ENCODE measurements around the gene MYEOV. TPM values are rescaled to one million over a fixed set of nuclear protein-coding genes. Genes with fewer than 3 reads are reported as not detected.
A peak's percentile ranks its signal among the peaks of the same experiment; 100 is the strongest.

The MYEOV gene
- polyA plus RNA-seq, 3 donors, result 0.03 TPM; not detected in 2

DNA sequence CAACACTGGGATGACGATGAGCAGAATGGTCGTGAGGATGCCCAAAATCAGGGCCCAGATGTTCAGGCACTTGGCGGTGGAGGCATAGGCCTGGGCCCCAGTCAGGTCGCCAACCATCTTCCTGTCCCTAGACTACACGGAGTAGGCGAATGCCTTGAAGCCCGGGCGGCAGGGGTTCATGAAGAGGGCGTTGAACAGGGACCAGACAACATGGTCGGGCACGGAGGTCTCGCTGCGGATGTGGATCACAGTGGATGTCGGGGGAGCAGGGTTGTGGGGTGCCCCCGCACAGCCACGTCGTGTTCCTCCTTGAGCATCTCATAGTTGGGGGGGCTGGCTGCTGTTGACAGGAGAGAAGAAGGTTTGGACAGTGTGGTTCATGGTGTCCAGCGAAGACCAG lies 9.5 kb downstream of the MYEOV start:
- Histone ChIP-seq H3K9ac (ENCODE audit: insufficient read depth, low read length, poor library complexity, severe bottlenecking) (no peak overlapping the region), H3K9me3 (replicated peaks in 1 of 2; ENCODE audit: control insufficient read depth in 1 of 2, insufficient read depth in 1 of 2, low read length in 2 of 2) (no peaks in the 10 kb centered on the region), H4K20me1 (ENCODE audit: insufficient read depth, low read length) (peaks cover 3% of the 10 kb centered on the region), H3K27ac (ENCODE audit: low read depth in 1 of 2, low read length in 2 of 2) (no peak overlapping the region), H3K27me3 (ENCODE audit: control insufficient read depth in 2 of 2, insufficient read depth in 2 of 2, low read length in 2 of 2) (peaks cover 0 to 11% of the 10 kb centered on the region in 2 donors), H3K79me2 (ENCODE audit: insufficient read depth, low read length) (no peaks in the 10 kb centered on the region), H3K4me2 (replicated peaks; ENCODE audit: extremely low read depth, low read length, poor library complexity, severe bottlenecking) (no peak overlapping the region), H3K4me1 (ENCODE audit: control insufficient read depth in 1 of 2, insufficient read depth in 2 of 2, low read length in 2 of 2) (peaks cover 29 to 33% of the 10 kb centered on the region in 2 donors), H2AFZ (ENCODE audit: insufficient read depth, low read depth, low read length, poor library complexity, severe bottlenecking) (no peak overlapping the region), H3K4me3 (replicated peaks in 1 of 3; ENCODE audit: low read depth in 2 of 3, low read length in 3 of 3) (no peak overlapping the region), H3K36me3 (replicated peaks in 1 of 2; ENCODE audit: control insufficient read depth in 1 of 2, insufficient read depth in 2 of 2, low read length in 2 of 2) (no peaks in the 10 kb centered on the region)
- Mint-ChIP-seq H3K4me3 (peak overlapping the region in 1 of 2 donors; percentile 3), H3K36me3 (peaks cover 0 to 6% of the 10 kb centered on the region in 2 donors), H3K27ac (no peak overlapping the region), H3K9me3 (peaks cover 0 to 2% (median 0%) of the 10 kb centered on the region in 7 donors), H3K27me3 (ENCODE audit: low read depth in 3 of 3) (peaks cover 33 to 49% (median 34%) of the 10 kb centered on the region in 3 donors), H3K4me1 (peaks cover 45% of the 10 kb centered on the region)
- intact Hi-C loops (cut with micrococcal nuclease), result no loop called here
- WGBS (ENCODE audit: insufficient coverage), result 97% methylated on average over 17 of the region's 18 CpGs
- TF ChIP-seq, protein P1, sequence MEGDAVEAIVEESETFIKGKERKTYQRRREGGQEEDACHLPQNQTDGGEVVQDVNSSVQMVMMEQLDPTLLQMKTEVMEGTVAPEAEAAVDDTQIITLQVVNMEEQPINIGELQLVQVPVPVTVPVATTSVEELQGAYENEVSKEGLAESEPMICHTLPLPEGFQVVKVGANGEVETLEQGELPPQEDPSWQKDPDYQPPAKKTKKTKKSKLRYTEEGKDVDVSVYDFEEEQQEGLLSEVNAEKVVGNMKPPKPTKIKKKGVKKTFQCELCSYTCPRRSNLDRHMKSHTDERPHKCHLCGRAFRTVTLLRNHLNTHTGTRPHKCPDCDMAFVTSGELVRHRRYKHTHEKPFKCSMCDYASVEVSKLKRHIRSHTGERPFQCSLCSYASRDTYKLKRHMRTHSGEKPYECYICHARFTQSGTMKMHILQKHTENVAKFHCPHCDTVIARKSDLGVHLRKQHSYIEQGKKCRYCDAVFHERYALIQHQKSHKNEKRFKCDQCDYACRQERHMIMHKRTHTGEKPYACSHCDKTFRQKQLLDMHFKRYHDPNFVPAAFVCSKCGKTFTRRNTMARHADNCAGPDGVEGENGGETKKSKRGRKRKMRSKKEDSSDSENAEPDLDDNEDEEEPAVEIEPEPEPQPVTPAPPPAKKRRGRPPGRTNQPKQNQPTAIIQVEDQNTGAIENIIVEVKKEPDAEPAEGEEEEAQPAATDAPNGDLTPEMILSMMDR (IDR thresholded peaks at IDR 0.05), result no peak
- DNase-seq, result no peak

DNA sequence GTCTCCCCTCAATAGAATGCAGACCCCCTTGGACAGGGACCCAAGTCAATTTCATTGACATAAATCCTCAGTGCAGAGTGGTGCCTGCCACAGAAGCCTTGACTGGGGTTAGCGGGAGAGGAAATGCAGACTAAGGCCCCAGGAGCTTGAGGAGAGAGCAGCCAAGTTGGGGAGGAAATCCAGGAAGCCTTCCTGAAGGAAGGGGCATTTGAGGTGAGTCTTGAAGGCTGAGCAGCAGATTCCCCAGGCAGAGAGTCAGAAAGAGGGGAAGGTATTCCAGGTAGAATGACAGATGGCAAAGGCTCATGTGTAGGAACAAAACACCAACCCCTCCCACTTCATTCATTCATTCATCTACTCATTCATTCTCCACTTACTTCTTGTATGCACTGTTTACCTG lies 10.3 kb downstream of the MYEOV start:
- peaks cover 0 to 9% of the 10 kb centered on the region in 2 donors for H3K27me3 ChIP-seq (ENCODE audit: control insufficient read depth in 2 of 2, insufficient read depth in 2 of 2, low read length in 2 of 2)
- H3K4me3 ChIP-seq (replicated peaks in 1 of 3; ENCODE audit: low read depth in 2 of 3, low read length in 3 of 3), result no peak overlapping the region
- H3K27ac ChIP-seq (ENCODE audit: low read depth in 1 of 2, low read length in 2 of 2), result no peak overlapping the region
- H3K4me1 ChIP-seq (ENCODE audit: control insufficient read depth in 1 of 2, insufficient read depth in 2 of 2, low read length in 2 of 2), result peaks cover 20 to 25% of the 10 kb centered on the region in 2 donors
- no peak for DNase-seq
- H3K9ac ChIP-seq (ENCODE audit: insufficient read depth, low read length, poor library complexity, severe bottlenecking), result no peak overlapping the region
- no peak overlapping the region for H3K4me3 Mint-ChIP-seq
- WGBS (ENCODE audit: insufficient coverage), result 56% methylated on average over 1 of the region's 1 CpG
- H2AFZ ChIP-seq (ENCODE audit: insufficient read depth, low read depth, low read length, poor library complexity, severe bottlenecking), result no peak overlapping the region
- intact Hi-C loops (cut with micrococcal nuclease), result no loop called here
- no peaks in the 10 kb centered on the region for H3K9me3 ChIP-seq (replicated peaks in 1 of 2; ENCODE audit: control insufficient read depth in 1 of 2, insufficient read depth in 1 of 2, low read length in 2 of 2)
- H3K4me2 ChIP-seq (replicated peaks; ENCODE audit: extremely low read depth, low read length, poor library complexity, severe bottlenecking), result no peak overlapping the region
- no peaks in the 10 kb centered on the region for H3K36me3 ChIP-seq (replicated peaks in 1 of 2; ENCODE audit: control insufficient read depth in 1 of 2, insufficient read depth in 2 of 2, low read length in 2 of 2)
- peaks cover 37% of the 10 kb centered on the region for H3K4me1 Mint-ChIP-seq
- H3K79me2 ChIP-seq (ENCODE audit: insufficient read depth, low read length), result no peaks in the 10 kb centered on the region
- TF ChIP-seq, protein P1 (IDR thresholded peaks at IDR 0.05), result no peak
- peaks cover 34 to 52% (median 35%) of the 10 kb centered on the region in 3 donors for H3K27me3 Mint-ChIP-seq (ENCODE audit: low read depth in 3 of 3)
- peaks cover 0 to 6% of the 10 kb centered on the region in 2 donors for H3K36me3 Mint-ChIP-seq
- H4K20me1 ChIP-seq (ENCODE audit: insufficient read depth, low read length), result no peaks in the 10 kb centered on the region
- H3K27ac Mint-ChIP-seq, result no peak overlapping the region
- peaks cover 0 to 2% (median 0%) of the 10 kb centered on the region in 7 donors for H3K9me3 Mint-ChIP-seq
